ENCODE measurements around the gene IL12B.

DNA sequence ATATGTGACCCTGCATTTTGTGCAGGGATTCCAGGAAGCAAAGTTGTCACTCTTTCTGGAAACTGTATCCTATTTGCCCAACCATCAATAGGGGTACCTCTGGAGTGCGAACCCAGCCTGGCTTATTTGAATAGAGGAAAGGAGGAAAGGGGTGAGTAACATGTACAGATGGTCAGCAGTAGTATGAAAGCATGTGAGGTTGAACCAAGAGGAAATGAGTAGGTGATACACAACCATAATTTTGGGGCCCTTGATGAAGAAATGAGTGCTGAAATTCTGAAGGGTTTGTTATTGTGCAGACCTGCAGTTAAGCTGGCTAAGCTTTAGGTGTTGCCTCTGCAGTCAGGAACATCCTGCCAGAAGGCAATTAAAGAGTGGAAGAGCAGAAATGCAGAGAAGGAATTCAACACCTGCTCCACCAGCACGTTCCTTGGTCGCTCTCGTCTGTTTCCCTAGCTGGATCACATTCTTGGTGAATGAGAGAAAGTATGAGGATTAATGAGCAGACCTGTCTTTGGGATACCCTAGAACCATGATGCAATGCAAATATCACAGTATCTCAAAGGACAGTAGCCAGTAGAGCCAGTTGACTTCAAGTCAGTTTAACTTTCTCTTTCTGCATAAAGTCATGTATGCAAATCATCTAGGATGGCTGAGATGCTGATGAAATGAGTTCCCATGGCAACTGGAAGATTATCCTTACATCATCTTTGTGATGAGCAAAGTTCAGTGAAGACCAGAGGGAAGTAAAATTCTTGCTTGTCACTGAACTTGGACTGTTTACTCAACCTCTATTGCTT, 13.2 kb upstream of the IL12B start:
- TF ChIP-seq, protein P1, sequence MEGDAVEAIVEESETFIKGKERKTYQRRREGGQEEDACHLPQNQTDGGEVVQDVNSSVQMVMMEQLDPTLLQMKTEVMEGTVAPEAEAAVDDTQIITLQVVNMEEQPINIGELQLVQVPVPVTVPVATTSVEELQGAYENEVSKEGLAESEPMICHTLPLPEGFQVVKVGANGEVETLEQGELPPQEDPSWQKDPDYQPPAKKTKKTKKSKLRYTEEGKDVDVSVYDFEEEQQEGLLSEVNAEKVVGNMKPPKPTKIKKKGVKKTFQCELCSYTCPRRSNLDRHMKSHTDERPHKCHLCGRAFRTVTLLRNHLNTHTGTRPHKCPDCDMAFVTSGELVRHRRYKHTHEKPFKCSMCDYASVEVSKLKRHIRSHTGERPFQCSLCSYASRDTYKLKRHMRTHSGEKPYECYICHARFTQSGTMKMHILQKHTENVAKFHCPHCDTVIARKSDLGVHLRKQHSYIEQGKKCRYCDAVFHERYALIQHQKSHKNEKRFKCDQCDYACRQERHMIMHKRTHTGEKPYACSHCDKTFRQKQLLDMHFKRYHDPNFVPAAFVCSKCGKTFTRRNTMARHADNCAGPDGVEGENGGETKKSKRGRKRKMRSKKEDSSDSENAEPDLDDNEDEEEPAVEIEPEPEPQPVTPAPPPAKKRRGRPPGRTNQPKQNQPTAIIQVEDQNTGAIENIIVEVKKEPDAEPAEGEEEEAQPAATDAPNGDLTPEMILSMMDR (IDR thresholded peaks at IDR 0.05; ENCODE audit: low read depth, low read length, poor library complexity, severe bottlenecking) = no peak
- no peak for TF ChIP-seq EZH2phosphoT487 (IDR thresholded peaks at IDR 0.05; ENCODE audit: borderline replicate concordance, low read length)

Measured in DOHH2 (cell line).